ENCODE measurements around the gene TMEM229B.

Gene TMEM229B

DNA sequence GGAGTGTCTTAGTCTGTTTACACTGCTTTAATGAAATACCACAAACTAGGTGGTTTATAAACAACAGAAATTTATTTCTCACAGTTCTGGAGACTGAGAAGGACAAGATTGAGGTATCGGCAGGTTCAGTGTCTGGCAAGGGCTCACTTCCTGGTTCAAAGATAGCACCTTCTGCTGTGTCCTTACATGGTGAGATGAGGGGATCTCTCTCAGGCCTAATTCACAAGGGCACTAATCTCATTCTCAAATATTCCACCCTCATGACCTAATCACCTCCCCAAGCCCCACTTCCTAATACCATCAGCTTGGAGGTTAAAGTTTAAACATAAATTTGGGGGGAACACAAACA is 41.5 kb downstream of the TMEM229B start:
- DNase-seq (ENCODE audit: insufficient read length, low spot score) (no peak), FAIRE-seq (no peak)

DNA sequence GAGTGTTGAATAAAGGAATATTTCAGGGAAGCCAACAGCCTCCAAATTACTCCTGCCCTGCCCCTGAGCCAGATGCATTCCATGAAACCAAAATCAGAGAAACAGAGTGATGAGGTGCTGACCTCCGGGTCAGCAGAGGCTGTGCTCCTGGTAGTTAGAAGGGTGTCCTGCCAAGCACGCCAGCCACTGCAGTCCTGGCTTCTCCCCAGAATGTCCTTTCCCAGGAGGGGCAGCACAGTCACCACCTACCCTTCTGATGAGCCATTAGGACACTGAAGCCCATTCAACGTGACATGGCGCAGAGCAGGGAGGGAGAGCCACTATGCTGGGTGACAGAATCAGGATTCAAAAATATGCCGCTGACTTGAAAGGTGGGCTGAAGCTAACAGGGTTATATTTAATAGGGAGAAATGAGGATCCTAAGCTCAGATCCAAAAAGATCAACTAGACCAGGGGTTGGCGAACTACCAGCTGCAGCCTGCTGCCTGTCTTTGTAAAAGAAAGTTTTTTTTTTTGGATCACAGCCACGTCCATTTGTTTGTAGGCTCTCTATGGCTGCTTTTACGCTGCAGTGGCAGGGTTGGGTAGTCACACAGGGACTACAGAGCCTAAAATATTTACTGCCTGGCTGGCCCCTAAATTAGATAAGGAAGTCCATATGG is 42.0 kb downstream of the TMEM229B start:
- no peak for FAIRE-seq
- no peak for DNase-seq (ENCODE audit: insufficient read length, low spot score)
- TF ChIP-seq TAF1 (IDR thresholded peaks at IDR 0.05; ENCODE audit: low read depth, low read length) = no peak
- TF ChIP-seq POU2F2 (IDR thresholded peaks at IDR 0.05; ENCODE audit: low read depth, low read length) = no peak
- no peak for TF ChIP-seq POLR2A (IDR thresholded peaks at IDR 0.05; ENCODE audit: low read depth, low read length)
- no peak for TF ChIP-seq POLR2AphosphoS5 (IDR thresholded peaks at IDR 0.05; ENCODE audit: low read depth, low read length)
- no peak for TF ChIP-seq PAX5 (IDR thresholded peaks at IDR 0.05; ENCODE audit: insufficient read depth, low read length, severe bottlenecking)
- TF ChIP-seq SPI1 (IDR thresholded peaks at IDR 0.05; ENCODE audit: low read depth, low read length) = no peak

More for the DNA sequence above, 41.5 kb downstream of the TMEM229B start:
- TF ChIP-seq POU2F2 (IDR thresholded peaks at IDR 0.05; ENCODE audit: low read depth, low read length) = no peak
- TF ChIP-seq SPI1 (IDR thresholded peaks at IDR 0.05; ENCODE audit: low read depth, low read length) = no peak
- TF ChIP-seq POLR2A (IDR thresholded peaks at IDR 0.05; ENCODE audit: low read depth, low read length) = no peak
- no peak for TF ChIP-seq PAX5 (IDR thresholded peaks at IDR 0.05; ENCODE audit: insufficient read depth, low read length, severe bottlenecking)
- no peak for TF ChIP-seq TAF1 (IDR thresholded peaks at IDR 0.05; ENCODE audit: low read depth, low read length)
- no peak for TF ChIP-seq POLR2AphosphoS5 (IDR thresholded peaks at IDR 0.05; ENCODE audit: low read depth, low read length)

DNA sequence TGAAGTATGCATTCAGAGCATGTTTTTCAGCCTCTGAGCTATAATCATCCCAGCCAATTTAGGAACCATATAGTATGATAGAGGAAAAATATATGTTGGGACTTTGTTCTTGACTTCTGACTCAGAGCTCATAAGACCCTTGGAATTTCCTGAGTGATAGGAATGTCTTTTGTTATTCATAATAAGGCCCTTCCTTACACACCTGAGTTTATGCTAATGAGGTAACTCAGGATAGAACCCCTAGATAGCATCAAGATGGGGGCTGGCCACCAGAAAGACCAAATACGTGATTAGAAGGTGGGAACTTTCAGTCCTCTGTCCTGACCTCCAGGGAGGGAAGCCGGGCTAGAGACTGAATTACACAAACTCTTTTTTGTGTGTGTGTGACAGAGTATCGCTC is 44.1 kb downstream of the TMEM229B start:
- DNase-seq (ENCODE audit: insufficient read length, low spot score) = no peak
- no peak for FAIRE-seq
- TF ChIP-seq SPI1 (IDR thresholded peaks at IDR 0.05; ENCODE audit: low read depth, low read length) = no peak
- no peak for TF ChIP-seq POLR2AphosphoS5 (IDR thresholded peaks at IDR 0.05; ENCODE audit: low read depth, low read length)
- no peak for TF ChIP-seq POLR2A (IDR thresholded peaks at IDR 0.05; ENCODE audit: low read depth, low read length)
- no peak for TF ChIP-seq POU2F2 (IDR thresholded peaks at IDR 0.05; ENCODE audit: low read depth, low read length)
- TF ChIP-seq PAX5 (IDR thresholded peaks at IDR 0.05; ENCODE audit: insufficient read depth, low read length, severe bottlenecking) = no peak
- no peak for TF ChIP-seq TAF1 (IDR thresholded peaks at IDR 0.05; ENCODE audit: low read depth, low read length)

DNA sequence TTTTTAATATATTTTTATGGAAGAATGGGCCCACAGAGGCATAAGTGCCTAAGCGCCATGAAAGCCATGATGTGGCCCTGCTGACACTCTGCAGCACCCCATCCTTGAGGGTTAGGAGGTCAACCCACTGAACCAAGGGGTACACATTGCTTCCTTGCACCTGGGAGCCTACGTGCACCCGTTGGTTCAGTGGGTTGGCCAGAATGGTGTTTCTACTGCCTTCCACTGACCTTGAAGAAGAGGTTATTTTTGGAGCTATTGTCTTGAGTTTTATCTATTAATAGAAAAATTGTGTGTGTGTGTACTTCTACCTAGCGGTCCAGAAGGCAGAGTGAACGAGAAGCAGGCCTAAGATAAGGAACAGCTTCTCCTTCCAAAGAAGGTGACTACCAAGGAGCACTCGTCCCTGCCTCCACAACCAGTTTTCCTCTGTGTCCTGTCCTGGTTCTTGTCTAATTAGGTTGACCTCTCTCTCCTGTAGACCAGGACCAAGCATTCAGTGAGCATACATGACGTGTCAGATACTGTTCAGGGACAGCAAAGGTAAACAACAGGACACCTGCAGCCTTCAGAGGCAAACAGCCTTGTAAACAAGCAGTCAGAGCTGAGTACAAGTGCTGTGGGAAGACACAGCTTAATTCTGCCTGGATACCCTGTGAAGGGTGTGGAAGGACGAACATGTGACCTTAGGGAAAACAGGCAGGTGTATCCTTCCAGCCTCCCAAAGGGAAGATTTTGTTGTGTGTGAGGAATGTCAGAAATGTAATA is 46.2 kb downstream of the TMEM229B start:
- no peak for DNase-seq (ENCODE audit: insufficient read length, low spot score)
- peak; percentile 13 for FAIRE-seq
- TF ChIP-seq TAF1 (IDR thresholded peaks at IDR 0.05; ENCODE audit: low read depth, low read length) (no peak), SPI1 (IDR thresholded peaks at IDR 0.05; ENCODE audit: low read depth, low read length) (no peak), PAX5 (IDR thresholded peaks at IDR 0.05; ENCODE audit: insufficient read depth, low read length, severe bottlenecking) (no peak), POLR2A (IDR thresholded peaks at IDR 0.05; ENCODE audit: low read depth, low read length) (no peak), POU2F2 (IDR thresholded peaks at IDR 0.05; ENCODE audit: low read depth, low read length) (no peak), POLR2AphosphoS5 (IDR thresholded peaks at IDR 0.05; ENCODE audit: low read depth, low read length) (no peak)

DNA sequence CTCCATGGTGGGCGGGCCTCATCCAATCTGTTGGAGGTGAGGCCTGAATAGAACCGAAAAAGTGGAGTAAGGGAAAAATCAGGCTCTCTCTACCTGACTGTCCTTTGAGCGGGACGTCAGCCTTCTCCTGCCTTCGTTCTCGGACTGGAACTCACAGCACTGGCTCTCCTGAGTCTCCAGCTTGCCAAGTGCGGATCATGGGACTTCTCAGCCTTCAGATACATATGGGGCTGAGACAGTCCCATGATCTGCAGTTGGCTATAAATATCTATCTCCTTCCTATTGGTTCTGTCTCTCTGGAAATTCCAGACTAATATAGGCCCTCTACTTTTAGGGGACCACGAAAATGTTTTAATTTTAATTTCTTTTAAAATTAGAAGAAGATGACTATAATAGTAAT is 46.8 kb downstream of the TMEM229B start:
- TF ChIP-seq POLR2AphosphoS5 (IDR thresholded peaks at IDR 0.05; ENCODE audit: low read depth, low read length) = no peak
- no peak for TF ChIP-seq POU2F2 (IDR thresholded peaks at IDR 0.05; ENCODE audit: low read depth, low read length)
- FAIRE-seq (no peak), DNase-seq (ENCODE audit: insufficient read length, low spot score) (no peak)

DNA sequence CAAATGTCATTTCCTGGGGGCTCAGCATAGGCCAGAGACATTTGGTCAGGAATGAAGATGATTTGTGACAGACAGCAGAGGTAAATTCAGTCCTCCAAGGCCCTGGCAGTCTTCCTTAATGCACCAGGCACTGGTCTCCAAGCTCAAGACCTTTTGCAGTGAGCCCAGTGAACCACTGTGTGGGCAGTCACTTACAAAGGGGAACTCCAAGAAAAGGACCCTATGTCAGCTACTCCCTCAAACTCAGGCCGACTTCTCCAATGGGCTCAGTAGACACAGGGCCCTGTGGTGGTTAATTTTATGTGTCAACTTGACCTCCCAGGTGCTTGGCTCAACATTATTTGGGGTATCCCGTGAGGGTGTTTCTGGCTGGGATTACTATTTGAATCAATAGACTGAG is 47.3 kb downstream of the TMEM229B start:
- DNase-seq (ENCODE audit: insufficient read length, low spot score) = no peak
- TF ChIP-seq POLR2AphosphoS5 (IDR thresholded peaks at IDR 0.05; ENCODE audit: low read depth, low read length) (no peak), TAF1 (IDR thresholded peaks at IDR 0.05; ENCODE audit: low read depth, low read length) (no peak)
- FAIRE-seq = no peak

DNA sequence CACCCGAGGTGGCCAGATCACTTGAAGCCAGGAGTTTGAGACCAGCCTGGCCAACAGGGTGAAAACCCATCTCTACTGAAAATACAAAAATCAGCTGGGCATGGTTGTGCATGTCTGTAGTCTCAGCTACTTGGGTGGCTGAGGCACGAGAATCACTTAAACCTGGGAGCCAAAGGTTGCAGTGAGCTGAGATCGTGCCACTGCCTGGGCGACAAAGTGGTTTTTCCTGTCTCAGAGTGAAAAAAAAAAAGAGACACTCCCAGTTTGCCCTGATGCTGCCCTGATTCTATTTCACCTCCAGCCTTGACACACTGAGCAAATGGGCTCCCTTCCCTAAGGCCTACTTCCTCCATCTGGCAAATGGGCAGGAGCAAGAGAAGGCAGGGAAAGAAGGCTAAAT is 48.0 kb downstream of the TMEM229B start:
- DNase-seq (ENCODE audit: insufficient read length, low spot score) = no peak
- no peak for TF ChIP-seq POLR2AphosphoS5 (IDR thresholded peaks at IDR 0.05; ENCODE audit: low read depth, low read length)
- TF ChIP-seq SPI1 (IDR thresholded peaks at IDR 0.05; ENCODE audit: low read depth, low read length) = no peak
- no peak for TF ChIP-seq TAF1 (IDR thresholded peaks at IDR 0.05; ENCODE audit: low read depth, low read length)
- no peak for TF ChIP-seq POU2F2 (IDR thresholded peaks at IDR 0.05; ENCODE audit: low read depth, low read length)
- no peak for TF ChIP-seq PAX5 (IDR thresholded peaks at IDR 0.05; ENCODE audit: insufficient read depth, low read length, severe bottlenecking)
- no peak for TF ChIP-seq POLR2A (IDR thresholded peaks at IDR 0.05; ENCODE audit: low read depth, low read length)
- FAIRE-seq = no peak

DNA sequence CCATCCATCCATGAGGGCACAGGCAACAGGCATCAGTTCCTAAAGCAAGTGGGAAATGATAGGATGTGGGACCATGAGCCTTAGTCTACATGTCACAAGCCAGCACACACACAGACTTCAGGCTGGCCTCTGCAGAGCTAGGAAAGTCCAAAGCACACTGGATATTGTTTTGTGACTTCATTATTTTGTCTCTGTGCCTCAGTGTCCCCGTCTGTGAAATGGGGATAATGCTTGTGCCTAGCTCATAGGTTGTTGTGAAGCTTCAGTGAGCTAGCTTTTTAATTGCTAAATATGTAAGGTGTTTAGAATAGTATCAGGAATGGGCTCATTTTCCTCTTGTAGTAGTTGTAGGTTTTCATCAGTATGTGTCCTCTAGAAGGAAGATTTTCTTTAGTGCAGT is 49.6 kb downstream of the TMEM229B start:
- FAIRE-seq (no peak), DNase-seq (ENCODE audit: insufficient read length, low spot score) (no peak)
- no peak for TF ChIP-seq POLR2A (IDR thresholded peaks at IDR 0.05; ENCODE audit: low read depth, low read length)
- TF ChIP-seq POU2F2 (IDR thresholded peaks at IDR 0.05; ENCODE audit: low read depth, low read length) = no peak
- TF ChIP-seq PAX5 (IDR thresholded peaks at IDR 0.05; ENCODE audit: insufficient read depth, low read length, severe bottlenecking) = no peak
- TF ChIP-seq POLR2AphosphoS5 (IDR thresholded peaks at IDR 0.05; ENCODE audit: low read depth, low read length) = no peak
- no peak for TF ChIP-seq TAF1 (IDR thresholded peaks at IDR 0.05; ENCODE audit: low read depth, low read length)
- no peak for TF ChIP-seq SPI1 (IDR thresholded peaks at IDR 0.05; ENCODE audit: low read depth, low read length)

DNA sequence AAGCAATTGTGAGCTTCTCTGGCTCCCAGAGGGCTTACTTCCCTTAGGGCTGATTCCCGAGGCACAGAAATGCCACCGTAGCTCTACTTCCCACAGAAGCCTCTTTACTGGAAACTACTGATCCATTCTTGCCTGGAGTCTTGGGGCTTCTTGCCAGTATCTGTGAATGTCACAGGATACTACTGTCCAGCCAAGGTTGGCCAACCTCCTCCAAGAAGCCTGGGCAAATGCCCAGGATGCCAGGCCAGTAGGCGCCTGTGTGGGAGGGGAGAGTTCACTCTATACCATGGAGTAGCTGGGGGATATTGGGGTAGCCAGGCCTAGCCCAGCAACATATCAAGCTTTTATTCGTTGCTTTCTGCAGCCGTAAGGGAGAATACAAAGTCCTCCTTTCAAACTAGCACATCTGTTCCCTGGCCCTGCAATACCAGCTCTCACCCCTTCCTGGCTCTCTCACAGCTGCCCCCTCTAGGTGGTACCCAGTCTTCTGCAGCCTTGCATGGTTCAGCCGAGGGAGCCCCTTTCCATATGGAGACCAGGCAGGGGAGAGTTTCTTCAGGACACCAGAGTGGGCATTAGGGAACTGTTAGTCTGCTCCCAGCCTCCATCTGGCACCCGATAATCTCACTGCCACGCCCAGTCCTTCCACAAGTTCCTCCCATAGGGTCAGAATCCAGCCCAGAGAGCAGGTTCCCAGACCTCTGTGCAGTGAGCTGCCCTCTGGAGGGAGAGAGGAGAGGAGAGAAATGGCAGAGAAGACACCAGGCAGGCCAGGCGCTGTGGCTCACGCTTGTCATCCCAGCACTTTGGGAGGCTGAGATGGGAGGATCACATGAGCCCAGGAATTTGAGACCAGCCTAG is 52.3 kb downstream of the TMEM229B start:
- no peak for TF ChIP-seq POLR2AphosphoS5 (IDR thresholded peaks at IDR 0.05; ENCODE audit: low read depth, low read length)
- no peak for TF ChIP-seq TAF1 (IDR thresholded peaks at IDR 0.05; ENCODE audit: low read depth, low read length)
- no peak for TF ChIP-seq POLR2A (IDR thresholded peaks at IDR 0.05; ENCODE audit: low read depth, low read length)

More for the DNA sequence above, 52.3 kb downstream of the TMEM229B start:
- no peak for FAIRE-seq
- no peak for DNase-seq (ENCODE audit: insufficient read length, low spot score)
